Hepatocyte (in vitro differentiated cells): ENCODE data around the gene RPP14. TPM values are rescaled to one million over a fixed set of nuclear protein-coding genes. Genes with fewer than 3 reads are reported as not detected.

Source experiments
- DNase-seq: peaks from one replicate; pipeline ENCODE4 v3.0.0-alpha.2; 2016; ENCODE audit warnings: low spot score
- H2AFZ ChIP-seq: fragments of 200-600 bp; sonication (generic); 2 replicates; pipeline ENCODE4 v1.6.0; 2016; ENCODE audit warnings: antibody characterized with exemption, mild to moderate bottlenecking
- H3K27ac ChIP-seq: fragments of 200-600 bp; sonication (generic); 2 replicates; pipeline ENCODE4 v1.5.1; 2016; ENCODE audit warnings: mild to moderate bottlenecking
- H3K27me3 ChIP-seq: fragments of 200-600 bp; sonication (generic); 2 replicates; pipeline ENCODE4 v1.6.1; 2016
- H3K36me3 ChIP-seq: fragments of 200-600 bp; sonication (generic); replicated peaks from 2 replicates; pipeline ENCODE4 v1.5.1; 2016; ENCODE audit warnings: low read depth; ENCODE audit not compliant: insufficient read depth
- H3K4me1 ChIP-seq: fragments of 200-600 bp; sonication (generic); 2 replicates; pipeline ENCODE4 v1.5.1; 2016; ENCODE audit warnings: mild to moderate bottlenecking, moderate library complexity; ENCODE audit not compliant: insufficient read depth
- H3K4me2 ChIP-seq: fragments of 200-600 bp; sonication (generic); 2 replicates; pipeline ENCODE4 v1.6.0; 2016
- H3K4me3 ChIP-seq: fragments of 200-600 bp; sonication (generic); 2 replicates; pipeline ENCODE4 v1.5.1; 2016; ENCODE audit warnings: mild to moderate bottlenecking
- H3K79me2 ChIP-seq: fragments of 200-600 bp; sonication (generic); 2 replicates; pipeline ENCODE4 v1.6.0; 2017; ENCODE audit warnings: mild to moderate bottlenecking
- H3K9me2 ChIP-seq: fragments of 200-600 bp; sonication (generic); replicated peaks from 2 replicates; pipeline ENCODE4 v1.6.0; 2017; ENCODE audit warnings: mild to moderate bottlenecking; ENCODE audit not compliant: insufficient read depth
- H3K9me3 ChIP-seq: fragments of 200-600 bp; sonication (generic); 2 replicates; pipeline ENCODE4 v1.5.1; 2016; ENCODE audit warnings: low read depth, mild to moderate bottlenecking
- H4K20me1 ChIP-seq: fragments of 200-600 bp; sonication (generic); 2 replicates; pipeline ENCODE4 v1.6.0; 2016; ENCODE audit warnings: mild to moderate bottlenecking; ENCODE audit not compliant: insufficient read depth, poor library complexity, severe bottlenecking
- CTCF ChIP-seq: fragments of 200-600 bp; sonication (generic); IDR thresholded peaks from 2 replicates; pipeline ENCODE4 v1.5.1; 2016; ENCODE audit warnings: antibody characterized with exemption, mild to moderate bottlenecking; ENCODE audit not compliant: poor library complexity
- EZH2 ChIP-seq: fragments of 200-600 bp; sonication (generic); IDR thresholded peaks from 2 replicates; pipeline ENCODE4 v1.6.1; 2016; ENCODE audit warnings: antibody characterized with exemption, mild to moderate bottlenecking, borderline replicate concordance
- EZH2phosphoT487 ChIP-seq: fragments of 200-600 bp; sonication (generic); IDR thresholded peaks from one replicate; pipeline ENCODE4 v1.6.1; 2018; ENCODE audit warnings: antibody characterized with exemption, mild to moderate bottlenecking, low read depth, moderate library complexity; ENCODE audit not compliant: unreplicated experiment, severe bottlenecking
- WGBS: methylation state at CpG from one replicate; pipeline ENCODE4 v1.1.6; 2016; ENCODE audit warnings: low lambda C conversion rate; ENCODE audit errors: missing lambda C conversion rate; 5-methylcytosine and 5-hydroxymethylcytosine counted together
- polyA plus RNA-seq: library from polyadenylated mRNA; unstranded; fragments of >200 nt; fragmentation: Nextera tagmentation; extraction: Ambion mirVana; gene quantifications from 2 replicates; pipeline ENCODE4 v1.2.1, GENCODE V29; 2016
- total RNA-seq: library from RNA; depleted of rRNA; stranded (reverse); fragments of >200 nt; gene quantifications from 2 replicates; pipeline ENCODE4 v1.2.3, GENCODE V29; 2014

RPP14 gene
- total and polyA plus RNA-seq, 2 experiments from 2014 or later = 14.0 to 18.5 TPM

GRCh38 chr3:58346368-58346767 is 40.3 kb downstream of the RPP14 start:
- Histone ChIP-seq H4K20me1 (peaks cover 5% of the 10 kb centered on the region), H3K27ac (no peak overlapping the region), H3K27me3 (no peaks in the 10 kb centered on the region), H3K9me3 (no peaks in the 10 kb centered on the region), H3K4me2 (no peak overlapping the region), H2AFZ (no peak overlapping the region), H3K9me2 (no peaks in the 10 kb centered on the region), H3K4me3 (no peak overlapping the region), H3K4me1 (peaks cover 10% of the 10 kb centered on the region), H3K79me2 (peaks cover 12% of the 10 kb centered on the region), H3K36me3 (no peaks in the 10 kb centered on the region)
- 97% methylated on average over 2 of the region's 2 CpGs for WGBS
- TF ChIP-seq EZH2 = no peak
- no peak for TF ChIP-seq CTCF
- no peak for TF ChIP-seq EZH2phosphoT487
- no peak for DNase-seq

- WGBS = 93% methylated on average over 7 of the region's 7 CpGs
- H3K79me2 ChIP-seq = peaks cover 14% of the 10 kb centered on the region
Measured at GRCh38 chr3:58347984-58348383, 41.9 kb downstream of the RPP14 start.

GRCh38 chr3:58349792-58350626 is 44.0 kb downstream of the RPP14 start:
- no peak overlapping the region for H3K27ac ChIP-seq
- H3K4me3 ChIP-seq = no peak overlapping the region
- H3K4me2 ChIP-seq = no peak overlapping the region
- no peaks in the 10 kb centered on the region for H3K27me3 ChIP-seq
- no peaks in the 10 kb centered on the region for H3K9me2 ChIP-seq
- 85% methylated on average over 7 of the region's 7 CpGs for WGBS
- H3K4me1 ChIP-seq = peaks cover 10% of the 10 kb centered on the region
- H2AFZ ChIP-seq = no peak overlapping the region
- DNase-seq = no peak
- peaks cover 20% of the 10 kb centered on the region for H3K79me2 ChIP-seq
- peaks cover 5% of the 10 kb centered on the region for H4K20me1 ChIP-seq
- H3K9me3 ChIP-seq = no peaks in the 10 kb centered on the region
- no peaks in the 10 kb centered on the region for H3K36me3 ChIP-seq
- TF ChIP-seq EZH2 (no peak), EZH2phosphoT487 (no peak), CTCF (no peak)

More at GRCh38 chr3:58347984-58348383, 41.9 kb downstream of the RPP14 start:
- Histone ChIP-seq H3K4me3 (no peak overlapping the region), H3K4me1 (peaks cover 10% of the 10 kb centered on the region), H3K9me2 (no peaks in the 10 kb centered on the region), H3K4me2 (no peak overlapping the region), H3K9me3 (no peaks in the 10 kb centered on the region), H3K27ac (no peak overlapping the region), H3K36me3 (no peaks in the 10 kb centered on the region), H3K27me3 (no peaks in the 10 kb centered on the region), H2AFZ (no peak overlapping the region), H4K20me1 (peaks cover 5% of the 10 kb centered on the region)
- DNase-seq = no peak
- TF ChIP-seq CTCF (no peak), EZH2phosphoT487 (no peak), EZH2 (no peak)
